Caki2 (cell line): Measurements from ENCODE around the gene ANKRD49. TPM values are rescaled to one million over a fixed set of nuclear protein-coding genes. Genes with fewer than 3 reads are reported as not detected.
A peak's percentile ranks its signal among the peaks of the same experiment; 100 is the strongest.

Experiments
- DNase-seq: peaks from one replicate; pipeline ENCODE4 v3.0.0-alpha.2; 2015; ENCODE audit warnings: low read depth
- in situ Hi-C: cut with HindIII; loops from 2 replicates; pipeline ENCODE4 v1.10.0; 2016; ENCODE audit warnings: low sequenced_read_pairs, low pct_unique_long_range_greater_than_20kb, mixed read lengths
- total RNA-seq: library from RNA; depleted of rRNA; stranded (reverse); fragments of >200 nt; shearing (Covaris generic); gene quantifications from 2 replicates; pipeline ENCODE4 v1.2.3, GENCODE V29; 2014; ENCODE audit warnings: low replicate concordance; rRNA removed

ANKRD49 gene
- total RNA-seq, 1 experiment from 2014 or later: 4.2 TPM

- in situ Hi-C loops: no loop called here
- no peak for DNase-seq
These were observed 40.2 kb downstream of the ANKRD49 start for GRCh38 chr11:94533696-94534630.

GRCh38 chr11:94536386-94536785, 42.6 kb downstream of the ANKRD49 start:
- in situ Hi-C loops: no loop called here

GRCh38 chr11:94537031-94537600, 43.3 kb downstream of the ANKRD49 start:
- in situ Hi-C loops: no loop called here
- no peak for DNase-seq

More at GRCh38 chr11:94536386-94536785, 42.6 kb downstream of the ANKRD49 start:
- DNase-seq: no peak

GRCh38 chr11:94539420-94539819, 45.6 kb downstream of the ANKRD49 start:
- DNase-seq: no peak
- in situ Hi-C loops: no loop called here

- peak; percentile 89 for DNase-seq
- in situ Hi-C loops: no loop called here
These were observed 50.2 kb downstream of the ANKRD49 start, which contains the start of gene FUT4 for GRCh38 chr11:94543695-94544645. FUT4 (plus strand) TSS chr11:94543921; CDS start chr11:94544134, 213 bp downstream.

GRCh38 chr11:94544646-94545263, 51.0 kb downstream of the ANKRD49 start:
- no peak for DNase-seq
- in situ Hi-C loops: no loop called here

GRCh38 chr11:94545264-94546161, 51.7 kb downstream of the ANKRD49 start:
- DNase-seq: no peak
- in situ Hi-C loops: no loop called here

- no peak for DNase-seq
- in situ Hi-C loops: no loop called here
These were observed 52.3 kb downstream of the ANKRD49 start for GRCh38 chr11:94546162-94546470.

- in situ Hi-C loops: no loop called here
- no peak for DNase-seq
These were observed 53.1 kb downstream of the ANKRD49 start for GRCh38 chr11:94546886-94547285.

- no peak for DNase-seq
- in situ Hi-C loops: no loop called here
These were observed 55.4 kb downstream of the ANKRD49 start for GRCh38 chr11:94549146-94549545.

Other genes with a start within 250 kb of the ANKRD49 start
- not detected in 2 replicates for gene IZUMO1R, start 189.4 kb upstream of the ANKRD49 start, total RNA-seq
- gene GPR83, start 92.6 kb upstream of the ANKRD49 start, total RNA-seq: not detected in 2 replicates
- gene MRE11, start 140 bp upstream of the ANKRD49 start, total RNA-seq: 3.7 and 4.5 TPM in 2 replicates
- gene C11orf97, start 18.5 kb downstream of the ANKRD49 start, total RNA-seq: not detected in 2 replicates
- 1.8 and 5.8 TPM in 2 replicates for gene FUT4, start 49.9 kb downstream of the ANKRD49 start, total RNA-seq
- 0.20 and 0.95 TPM in 2 replicates for gene PIWIL4, start 73.4 kb downstream of the ANKRD49 start, total RNA-seq